VCaP (cell line): ENCODE measurements around the gene MGARP.

Experiments
- H3K27ac ChIP-seq: fragments of 450-650 bp; 2 replicates; pipeline ENCODE4 v1.5.1; 2017
- CTCF ChIP-seq: fragments of 450-650 bp; conservative IDR thresholded peaks from 2 replicates; pipeline ENCODE4 v1.5.1; 2017; ENCODE audit warnings: mild to moderate bottlenecking, moderate library complexity

Gene MGARP

GRCh38 chr4:139279760-139280620, at the start of gene MGARP:
TSS of gene MGARP (minus strand) at chr4:139280225. CDS start at chr4:139280158, 67 bp downstream.
- H3K27ac ChIP-seq, result no peak within 1 kb of the TSS
- TF ChIP-seq CTCF, result no peak

DNA sequence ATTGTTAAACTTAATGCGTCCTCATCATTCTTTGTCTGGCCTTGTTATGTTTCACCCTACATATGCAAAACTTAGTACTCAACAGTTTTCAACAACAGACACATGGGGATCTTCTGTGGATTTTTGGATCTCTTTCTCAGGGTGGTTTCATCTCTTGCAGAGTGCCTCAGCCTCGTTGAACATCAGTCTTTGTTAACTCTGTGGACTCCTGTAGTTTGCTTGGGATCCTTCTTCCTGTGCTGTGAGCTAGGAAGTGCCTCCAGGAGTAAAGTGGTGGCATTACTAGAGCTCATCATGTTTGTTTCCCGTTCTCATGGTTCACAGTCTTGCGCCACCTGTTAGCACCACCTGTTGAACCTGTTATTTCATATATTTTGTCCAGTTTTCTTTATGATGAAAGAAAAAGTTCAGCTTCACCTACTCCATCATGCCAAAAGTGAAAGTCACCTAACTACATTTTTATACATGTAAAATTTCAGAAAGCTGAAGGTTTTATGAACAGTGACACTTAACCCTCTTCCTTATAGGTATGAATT, 49.7 kb upstream of the MGARP start:
- H3K27ac ChIP-seq, result no peak overlapping the region
- TF ChIP-seq CTCF, result no peak

- no peak for TF ChIP-seq CTCF
- H3K27ac ChIP-seq, result peak overlapping the region; percentile 67
These were observed 44.6 kb upstream of the MGARP start for GRCh38 chr4:139324620-139325019.

- peak overlapping the region; percentile 67 for H3K27ac ChIP-seq
These were observed 42.5 kb upstream of the MGARP start for GRCh38 chr4:139322541-139322940.

DNA sequence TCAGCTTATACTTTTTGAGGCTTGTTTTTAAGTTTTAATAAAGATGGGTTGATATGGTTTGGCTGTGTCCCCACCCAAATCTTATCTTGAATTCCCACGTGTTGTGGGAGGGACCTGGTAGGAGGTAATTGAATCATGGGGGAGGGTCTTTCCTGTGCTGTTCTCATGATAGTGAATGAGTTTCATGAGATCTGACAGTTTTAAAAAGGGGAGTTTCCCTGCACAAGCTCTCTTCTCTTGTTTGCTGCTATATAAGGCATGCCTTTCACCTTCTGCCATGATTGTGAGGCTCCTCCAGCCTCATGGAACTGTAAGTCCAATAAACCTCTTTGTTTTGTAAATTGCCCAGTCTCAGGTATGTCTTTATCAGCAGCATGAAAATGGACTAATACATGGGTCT, 42.0 kb upstream of the MGARP start:
- H3K27ac ChIP-seq, result peak overlapping the region; percentile 67; the same call in 1 of the 2 replicates

DNA sequence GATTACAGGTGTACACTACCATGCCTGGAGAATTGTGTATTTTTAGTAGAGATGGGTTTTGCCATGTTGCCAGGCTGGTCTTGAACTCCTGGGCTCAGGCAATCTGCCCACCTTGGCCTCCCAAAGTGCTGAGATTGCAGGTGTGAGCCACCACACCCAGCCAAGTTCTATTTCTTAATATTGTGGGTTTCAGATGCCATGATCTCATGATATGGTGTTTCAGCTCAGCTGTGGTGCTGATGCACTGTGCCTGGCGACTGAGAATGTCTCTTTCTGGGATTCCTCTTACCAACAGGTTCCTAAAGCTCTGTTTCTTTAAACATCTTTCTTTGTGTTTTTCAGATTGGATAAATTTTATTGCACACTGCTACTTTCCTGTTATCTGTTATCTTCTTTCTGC, 39.5 kb upstream of the MGARP start:
- H3K27ac ChIP-seq, result no peak overlapping the region

DNA sequence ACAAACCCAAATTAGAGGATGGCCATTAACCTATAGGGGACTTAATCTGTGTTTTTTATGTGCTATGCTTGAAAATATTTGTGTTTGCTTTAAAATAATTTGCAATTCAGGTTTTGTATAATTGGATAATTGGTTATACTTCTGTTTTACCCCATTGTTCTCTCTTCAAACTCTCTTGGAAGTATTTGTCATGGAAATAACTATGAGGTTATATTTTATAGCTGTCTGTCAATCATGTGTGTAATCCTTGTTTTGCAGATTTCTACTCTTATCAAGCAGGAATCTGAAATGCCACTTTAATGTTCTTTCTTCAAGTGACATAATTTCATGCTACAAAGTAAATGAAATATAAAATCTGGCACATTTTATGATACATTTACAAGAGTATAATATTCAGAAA, 37.6 kb upstream of the MGARP start:
- TF ChIP-seq CTCF, result no peak
- no peak overlapping the region for H3K27ac ChIP-seq

More for the DNA sequence above, 39.5 kb upstream of the MGARP start:
- no peak for TF ChIP-seq CTCF

- H3K27ac ChIP-seq, result peak overlapping the region; percentile 29
- TF ChIP-seq CTCF, result no peak
These were observed 36.7 kb upstream of the MGARP start for GRCh38 chr4:139316733-139317132.
